Activated naive CD4-positive, alpha-beta T cell treated with anti-CD3 and anti-CD28 coated beads for 36 hours (primary cell): Measurements from ENCODE around the gene DNAH8. TPM values are rescaled to one million over a fixed set of nuclear protein-coding genes. Genes with fewer than 3 reads are reported as not detected.
"Not testable (repeated sequence)": the region's sequence is repeated elsewhere in the genome, so short reads cannot be mapped to it uniquely, and the experiment has no call there.

Experiments used
- CTCF ChIA-PET: fragments of 350-600 bp; sonication (Branson Sonifier 250); formaldehyde crosslinking; loops from one replicate; lab custom pipeline; 2021; ENCODE audit warnings: antibody characterized with exemption; lab: Charles Lee
- DNase-seq: peaks from one replicate; pipeline ENCODE4 v3.0.0-alpha.2; 2020
- H3K27ac Mint-ChIP-seq: one replicate; pipeline ENCODE4 v1.8.0; 2021; ENCODE audit warnings: mild to moderate bottlenecking, mixed read lengths
- H3K27me3 Mint-ChIP-seq: one replicate; pipeline ENCODE4 v1.8.0; 2021; ENCODE audit warnings: low read depth, mixed read lengths
- H3K36me3 Mint-ChIP-seq: one replicate; pipeline ENCODE4 v1.8.0; 2021; ENCODE audit warnings: low read depth, mixed read lengths
- H3K4me1 Mint-ChIP-seq: one replicate; pipeline ENCODE4 v1.8.0; 2021; ENCODE audit warnings: low read depth, mixed read lengths
- H3K4me3 Mint-ChIP-seq: one replicate; pipeline ENCODE4 v1.8.0; 2021; ENCODE audit warnings: mild to moderate bottlenecking, moderate library complexity, mixed read lengths
- H3K9me3 Mint-ChIP-seq: one replicate; pipeline ENCODE4 v1.8.0; 2021; ENCODE audit warnings: mixed read lengths
- intact Hi-C: fragments of 100-400 bp; cut with micrococcal nuclease; formaldehyde crosslinking; loops from one replicate; pipeline ENCODE4 v1.15.1; 2023
- total RNA-seq, 2 experiments: library from RNA; stranded (reverse); gene quantifications; one replicate each; pipeline ENCODE4 v1.2.3, GENCODE V29; 2021

The DNAH8 gene
- total RNA-seq, 2 experiments from 2014 or later: 0.07 to 0.15 TPM

- intact Hi-C loops: no loop called here
- Mint-ChIP-seq H3K36me3 (no peaks in the 10 kb centered on the region), H3K4me3 (no peak overlapping the region), H3K27me3 (peaks cover 12% of the 10 kb centered on the region), H3K9me3 (no peaks in the 10 kb centered on the region), H3K27ac (no peak overlapping the region), H3K4me1 (no peaks in the 10 kb centered on the region)
- DNase-seq: no peak
- CTCF ChIA-PET: interaction anchor here (0.9 kb wide), 1 partner anchor 84 kb away, joined by 3 read pairs; no protein-coding TSS in a partner anchor
These were observed 74.1 kb downstream of the DNAH8 start for GRCh38 chr6:38789256-38789655.

GRCh38 chr6:38792356-38792755 is 77.2 kb downstream of the DNAH8 start:
- H3K27ac Mint-ChIP-seq: no peak overlapping the region
- H3K27me3 Mint-ChIP-seq: peaks cover 17% of the 10 kb centered on the region
- no peak overlapping the region for H3K4me3 Mint-ChIP-seq
- CTCF ChIA-PET: no interaction called here
- DNase-seq: no peak
- no peaks in the 10 kb centered on the region for H3K36me3 Mint-ChIP-seq
- intact Hi-C loops: no loop called here
- no peaks in the 10 kb centered on the region for H3K4me1 Mint-ChIP-seq
- H3K9me3 Mint-ChIP-seq: no peaks in the 10 kb centered on the region

GRCh38 chr6:38794682-38795081 is 79.6 kb downstream of the DNAH8 start:
- no peak for DNase-seq
- CTCF ChIA-PET: no interaction called here
- no peak overlapping the region for H3K27ac Mint-ChIP-seq
- H3K4me3 Mint-ChIP-seq: no peak overlapping the region
- H3K27me3 Mint-ChIP-seq: peaks cover 30% of the 10 kb centered on the region
- no peaks in the 10 kb centered on the region for H3K4me1 Mint-ChIP-seq
- no peaks in the 10 kb centered on the region for H3K36me3 Mint-ChIP-seq
- intact Hi-C loops: no loop called here
- H3K9me3 Mint-ChIP-seq: no peaks in the 10 kb centered on the region

- H3K4me1 Mint-ChIP-seq: no peaks in the 10 kb centered on the region
- H3K4me3 Mint-ChIP-seq: no peak overlapping the region
- CTCF ChIA-PET: interaction anchor here (1.2 kb wide), 1 partner anchor 11 kb away, joined by 5 read pairs; no protein-coding TSS in a partner anchor
These were observed 80.9 kb downstream of the DNAH8 start for GRCh38 chr6:38796006-38796405.

DNA sequence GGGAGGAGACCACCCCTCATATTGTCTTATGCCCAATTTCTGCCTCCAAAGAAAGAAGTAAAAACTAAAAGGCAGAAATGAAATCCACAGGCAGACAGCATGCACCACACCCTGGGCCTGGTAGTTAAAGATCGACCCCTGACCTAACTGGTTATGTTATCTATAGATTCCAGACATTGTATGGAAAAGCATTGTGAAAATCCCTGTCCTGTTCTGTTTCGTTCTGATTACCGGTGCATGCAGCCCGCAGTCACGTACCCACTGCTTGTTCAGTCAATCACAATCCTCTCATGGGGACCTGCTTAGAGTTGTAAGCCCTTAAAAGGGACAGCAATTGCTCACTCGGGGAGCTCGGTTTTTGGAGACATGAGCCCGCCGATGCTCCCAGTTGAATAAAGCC is 81.3 kb downstream of the DNAH8 start:
- H3K27ac Mint-ChIP-seq, DNase-seq, intact Hi-C loops, H3K4me1 Mint-ChIP-seq, H3K36me3 Mint-ChIP-seq, H3K4me3 Mint-ChIP-seq, H3K9me3 Mint-ChIP-seq: not testable (repeated sequence)
- peaks cover 39% of the 10 kb centered on the region for H3K27me3 Mint-ChIP-seq
- CTCF ChIA-PET: interaction anchor here (1.2 kb wide), 1 partner anchor 10 kb away, joined by 5 read pairs; no protein-coding TSS in a partner anchor

More at GRCh38 chr6:38796006-38796405, 80.9 kb downstream of the DNAH8 start:
- Mint-ChIP-seq H3K36me3 (no peaks in the 10 kb centered on the region), H3K9me3 (no peaks in the 10 kb centered on the region), H3K27me3 (peaks cover 36% of the 10 kb centered on the region), H3K27ac (no peak overlapping the region)
- intact Hi-C loops: no loop called here
- no peak for DNase-seq

DNA sequence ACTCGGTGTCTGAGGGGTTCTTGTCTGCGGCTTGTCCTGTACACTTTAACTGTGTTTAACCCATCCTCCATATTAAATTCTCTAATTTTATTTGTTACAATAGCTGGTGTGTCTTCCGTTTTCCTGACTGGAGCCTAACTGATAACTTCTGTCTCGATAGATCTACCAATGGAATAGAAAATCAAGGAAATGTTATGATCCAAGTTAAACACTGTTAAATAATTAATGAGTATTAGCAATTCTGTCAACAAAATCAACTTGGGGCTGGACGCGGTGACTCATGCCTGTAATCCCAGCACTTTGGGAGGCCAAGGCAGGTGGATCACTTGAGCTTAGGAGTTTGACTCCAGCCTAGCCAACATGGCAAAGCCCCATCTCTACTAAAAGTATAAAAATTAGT is 81.7 kb downstream of the DNAH8 start:
- Mint-ChIP-seq H3K36me3 (no peaks in the 10 kb centered on the region), H3K4me3 (no peak overlapping the region), H3K27me3 (peaks cover 39% of the 10 kb centered on the region), H3K4me1 (no peaks in the 10 kb centered on the region), H3K27ac (no peak overlapping the region), H3K9me3 (no peaks in the 10 kb centered on the region)
- CTCF ChIA-PET: no interaction called here
- DNase-seq: no peak
- intact Hi-C loops: no loop called here

DNA sequence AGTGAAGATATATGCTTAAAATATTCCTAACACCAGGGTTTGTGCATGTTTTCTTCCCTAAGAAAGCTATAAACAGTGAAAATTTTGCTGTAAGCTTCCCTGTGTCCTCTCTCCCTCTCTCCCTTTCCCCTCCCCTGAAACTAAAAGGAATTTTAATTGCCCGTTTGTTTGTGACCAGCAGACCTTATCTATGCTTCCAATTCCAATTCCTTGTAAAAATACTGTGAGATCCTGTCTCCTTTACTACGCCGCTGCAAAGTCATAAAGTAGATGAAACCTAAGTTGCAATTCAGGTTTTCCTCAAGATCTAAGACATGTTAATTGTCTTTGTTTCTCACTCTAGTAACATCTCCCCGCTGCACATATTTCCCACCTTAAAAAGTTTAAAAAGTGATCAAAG is 82.3 kb downstream of the DNAH8 start:
- intact Hi-C loops: no loop called here
- peaks cover 35% of the 10 kb centered on the region for H3K27me3 Mint-ChIP-seq

DNA sequence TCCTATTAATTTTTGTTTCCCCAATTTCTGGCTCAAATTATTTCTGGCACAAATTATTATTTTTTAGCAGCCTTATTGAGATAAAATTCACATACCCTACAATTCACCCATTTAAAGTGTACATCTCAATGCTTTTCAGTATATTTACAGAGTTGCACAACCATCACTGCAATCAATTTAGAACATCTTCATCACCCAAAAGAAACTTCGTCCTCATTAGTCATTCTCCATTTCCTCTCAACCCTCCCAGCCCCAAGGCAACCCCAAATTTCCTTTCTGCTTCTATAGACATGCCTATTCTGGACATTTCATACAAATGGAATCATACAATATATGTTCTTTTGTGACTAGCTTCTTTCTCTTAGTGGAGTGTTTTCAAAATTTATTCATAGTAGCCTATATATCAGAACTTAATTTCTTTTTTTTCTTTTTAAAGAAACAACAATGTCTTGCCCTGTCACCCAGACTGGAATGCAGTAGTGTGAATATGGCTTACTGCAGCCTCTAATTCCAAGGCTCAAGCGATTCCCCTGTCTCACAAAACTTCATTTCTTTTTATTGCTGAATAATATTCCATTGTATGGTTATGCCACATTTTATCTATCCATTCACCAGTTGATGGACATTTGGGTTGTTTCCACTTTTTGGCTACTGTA is 84.5 kb downstream of the DNAH8 start:
- intact Hi-C loops: no loop called here
- peaks cover 10% of the 10 kb centered on the region for H3K4me1 Mint-ChIP-seq
- peaks cover 42% of the 10 kb centered on the region for H3K27me3 Mint-ChIP-seq
- no peak overlapping the region for H3K27ac Mint-ChIP-seq
- no peaks in the 10 kb centered on the region for H3K36me3 Mint-ChIP-seq
- no peak for DNase-seq
- H3K9me3 Mint-ChIP-seq: no peaks in the 10 kb centered on the region
- CTCF ChIA-PET: no interaction called here
- no peak overlapping the region for H3K4me3 Mint-ChIP-seq

More for the DNA sequence above, 82.3 kb downstream of the DNAH8 start:
- Mint-ChIP-seq H3K4me1 (peaks cover 1% of the 10 kb centered on the region), H3K4me3 (no peak overlapping the region), H3K36me3 (no peaks in the 10 kb centered on the region), H3K27ac (no peak overlapping the region), H3K9me3 (no peaks in the 10 kb centered on the region)
- CTCF ChIA-PET: no interaction called here
- no peak for DNase-seq

- H3K4me3 Mint-ChIP-seq: no peak overlapping the region
- intact Hi-C loops: no loop called here
- H3K27ac Mint-ChIP-seq: no peak overlapping the region
- H3K9me3 Mint-ChIP-seq: no peaks in the 10 kb centered on the region
- no peaks in the 10 kb centered on the region for H3K36me3 Mint-ChIP-seq
- H3K27me3 Mint-ChIP-seq: peaks cover 42% of the 10 kb centered on the region
- H3K4me1 Mint-ChIP-seq: peaks cover 10% of the 10 kb centered on the region
- CTCF ChIA-PET: no interaction called here
- DNase-seq: no peak
These were observed 86.2 kb downstream of the DNAH8 start for GRCh38 chr6:38801305-38801704.

GRCh38 chr6:38802497-38802896 is 87.4 kb downstream of the DNAH8 start:
- Mint-ChIP-seq H3K27me3 (peaks cover 43% of the 10 kb centered on the region), H3K36me3 (no peaks in the 10 kb centered on the region), H3K27ac (no peak overlapping the region), H3K4me1 (peaks cover 10% of the 10 kb centered on the region), H3K9me3 (no peaks in the 10 kb centered on the region), H3K4me3 (no peak overlapping the region)
- intact Hi-C loops: no loop called here
- CTCF ChIA-PET: no interaction called here
- DNase-seq: no peak

DNA sequence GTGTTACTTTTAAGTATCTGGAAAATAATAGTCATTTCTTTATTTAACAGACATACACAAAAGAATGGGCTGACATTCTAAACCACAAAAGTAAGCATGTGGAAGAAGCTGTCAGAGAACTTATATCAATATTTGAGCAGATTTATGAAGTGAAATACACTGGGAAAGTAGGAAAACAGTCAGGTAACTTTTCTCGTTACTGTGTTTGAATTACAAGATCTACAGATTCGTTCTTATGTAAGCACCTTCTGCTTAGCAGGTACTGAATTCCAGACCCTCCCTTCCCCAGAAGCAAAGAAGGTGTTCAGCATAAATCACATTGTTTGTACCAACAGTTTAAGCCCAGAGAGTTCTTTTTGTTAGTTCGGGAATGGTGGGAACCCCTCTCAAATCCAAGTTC is 88.0 kb downstream of the DNAH8 start:
- DNase-seq: no peak
- Mint-ChIP-seq H3K27ac (no peak overlapping the region), H3K9me3 (no peaks in the 10 kb centered on the region), H3K36me3 (no peaks in the 10 kb centered on the region), H3K4me1 (peaks cover 10% of the 10 kb centered on the region), H3K27me3 (peaks cover 40% of the 10 kb centered on the region), H3K4me3 (no peak overlapping the region)
- intact Hi-C loops: no loop called here
- CTCF ChIA-PET: interaction anchor here (0.5 kb wide), 1 partner anchor 778 kb away, joined by 3 read pairs; no protein-coding TSS in a partner anchor

DNA sequence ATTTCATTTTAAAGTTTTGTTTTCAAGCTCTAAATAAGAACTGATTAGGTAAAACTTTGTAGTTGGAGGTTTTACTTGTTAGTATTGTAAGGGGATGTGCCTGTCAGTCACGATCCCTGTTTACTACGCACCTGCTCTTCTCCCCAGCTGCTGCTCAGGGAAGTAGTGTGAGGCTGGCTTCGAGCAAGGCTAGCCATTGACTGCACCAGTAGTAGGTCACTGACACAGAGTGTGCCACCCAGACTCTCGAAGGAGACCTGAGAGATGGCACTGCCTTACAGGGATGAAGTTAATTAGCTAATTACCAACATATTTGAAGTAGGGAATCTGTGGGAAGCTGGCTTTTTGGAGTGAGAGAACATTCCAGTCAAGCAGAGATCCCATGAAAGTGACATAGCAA is 89.2 kb downstream of the DNAH8 start:
- intact Hi-C loops: no loop called here
- peaks cover 33% of the 10 kb centered on the region for H3K27me3 Mint-ChIP-seq
- H3K4me1 Mint-ChIP-seq: peaks cover 10% of the 10 kb centered on the region
- H3K4me3 Mint-ChIP-seq: no peak overlapping the region
- H3K27ac Mint-ChIP-seq: no peak overlapping the region
- peaks cover 2% of the 10 kb centered on the region for H3K9me3 Mint-ChIP-seq
- no peaks in the 10 kb centered on the region for H3K36me3 Mint-ChIP-seq
- no peak for DNase-seq
- CTCF ChIA-PET: interaction anchor here (0.7 kb wide), 1 partner anchor 599 kb away, joined by 3 read pairs; no protein-coding TSS in a partner anchor

GRCh38 chr6:38805127-38805655 is 90.1 kb downstream of the DNAH8 start:
- intact Hi-C loops: no loop called here
- no peak for DNase-seq
- no peak overlapping the region for H3K27ac Mint-ChIP-seq
- H3K4me3 Mint-ChIP-seq: no peak overlapping the region
- H3K27me3 Mint-ChIP-seq: peaks cover 30% of the 10 kb centered on the region
- peaks cover 2% of the 10 kb centered on the region for H3K9me3 Mint-ChIP-seq
- H3K36me3 Mint-ChIP-seq: no peaks in the 10 kb centered on the region
- H3K4me1 Mint-ChIP-seq: peaks cover 10% of the 10 kb centered on the region
- CTCF ChIA-PET: no interaction called here
